ENCODE measurements around the gene DCX.

DNA sequence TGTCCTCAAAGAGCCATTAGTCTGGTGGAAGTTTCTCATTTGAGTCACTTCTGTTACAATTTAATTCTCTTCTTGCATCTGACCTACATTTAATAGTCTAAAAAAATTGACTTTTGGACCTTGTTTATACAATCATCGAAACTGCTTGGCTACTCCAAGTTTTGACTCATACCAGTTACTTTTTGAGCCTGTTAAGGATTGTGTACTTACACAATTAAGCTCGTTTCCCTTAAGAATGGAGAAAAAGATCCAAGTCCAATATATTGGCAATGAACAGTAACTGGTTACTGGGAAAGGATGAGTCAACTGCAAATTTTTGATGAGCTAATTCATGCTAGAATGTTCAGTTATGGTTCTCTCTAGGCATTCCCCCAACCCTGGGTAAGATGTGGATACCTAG lies 58.2 kb downstream of the DCX start:
- TF ChIP-seq ZNF114 (CRISPR knock-in tag; IDR thresholded peaks at IDR 0.05) (no peak), EZH2phosphoT487 (IDR thresholded peaks at IDR 0.05; ENCODE audit: unreplicated experiment) (no peak), POLR2AphosphoS5 (IDR thresholded peaks at IDR 0.05; ENCODE audit: low read depth) (no peak), STAT1 (IDR thresholded peaks at IDR 0.05; ENCODE audit: unreplicated experiment) (no peak), EZH2 (IDR thresholded peaks at IDR 0.05; ENCODE audit: low read depth, unreplicated experiment) (no peak), CREB1 (CRISPR knock-in tag; IDR thresholded peaks at IDR 0.05; ENCODE audit: low read depth) (no peak), JUNB (IDR thresholded peaks at IDR 0.05; ENCODE audit: unreplicated experiment) (no peak), NANOG (IDR thresholded peaks at IDR 0.05; ENCODE audit: borderline replicate concordance) (no peak)
- TF ChIP-seq, protein P1, sequence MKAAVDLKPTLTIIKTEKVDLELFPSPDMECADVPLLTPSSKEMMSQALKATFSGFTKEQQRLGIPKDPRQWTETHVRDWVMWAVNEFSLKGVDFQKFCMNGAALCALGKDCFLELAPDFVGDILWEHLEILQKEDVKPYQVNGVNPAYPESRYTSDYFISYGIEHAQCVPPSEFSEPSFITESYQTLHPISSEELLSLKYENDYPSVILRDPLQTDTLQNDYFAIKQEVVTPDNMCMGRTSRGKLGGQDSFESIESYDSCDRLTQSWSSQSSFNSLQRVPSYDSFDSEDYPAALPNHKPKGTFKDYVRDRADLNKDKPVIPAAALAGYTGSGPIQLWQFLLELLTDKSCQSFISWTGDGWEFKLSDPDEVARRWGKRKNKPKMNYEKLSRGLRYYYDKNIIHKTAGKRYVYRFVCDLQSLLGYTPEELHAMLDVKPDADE (IDR thresholded peaks at IDR 0.05), result no peak
- TF ChIP-seq, protein P2, sequence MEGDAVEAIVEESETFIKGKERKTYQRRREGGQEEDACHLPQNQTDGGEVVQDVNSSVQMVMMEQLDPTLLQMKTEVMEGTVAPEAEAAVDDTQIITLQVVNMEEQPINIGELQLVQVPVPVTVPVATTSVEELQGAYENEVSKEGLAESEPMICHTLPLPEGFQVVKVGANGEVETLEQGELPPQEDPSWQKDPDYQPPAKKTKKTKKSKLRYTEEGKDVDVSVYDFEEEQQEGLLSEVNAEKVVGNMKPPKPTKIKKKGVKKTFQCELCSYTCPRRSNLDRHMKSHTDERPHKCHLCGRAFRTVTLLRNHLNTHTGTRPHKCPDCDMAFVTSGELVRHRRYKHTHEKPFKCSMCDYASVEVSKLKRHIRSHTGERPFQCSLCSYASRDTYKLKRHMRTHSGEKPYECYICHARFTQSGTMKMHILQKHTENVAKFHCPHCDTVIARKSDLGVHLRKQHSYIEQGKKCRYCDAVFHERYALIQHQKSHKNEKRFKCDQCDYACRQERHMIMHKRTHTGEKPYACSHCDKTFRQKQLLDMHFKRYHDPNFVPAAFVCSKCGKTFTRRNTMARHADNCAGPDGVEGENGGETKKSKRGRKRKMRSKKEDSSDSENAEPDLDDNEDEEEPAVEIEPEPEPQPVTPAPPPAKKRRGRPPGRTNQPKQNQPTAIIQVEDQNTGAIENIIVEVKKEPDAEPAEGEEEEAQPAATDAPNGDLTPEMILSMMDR (conservative IDR thresholded peaks at IDR 0.05; ENCODE audit: low read depth in 2 of 2), result no peak
- TF ChIP-seq, protein P3, sequence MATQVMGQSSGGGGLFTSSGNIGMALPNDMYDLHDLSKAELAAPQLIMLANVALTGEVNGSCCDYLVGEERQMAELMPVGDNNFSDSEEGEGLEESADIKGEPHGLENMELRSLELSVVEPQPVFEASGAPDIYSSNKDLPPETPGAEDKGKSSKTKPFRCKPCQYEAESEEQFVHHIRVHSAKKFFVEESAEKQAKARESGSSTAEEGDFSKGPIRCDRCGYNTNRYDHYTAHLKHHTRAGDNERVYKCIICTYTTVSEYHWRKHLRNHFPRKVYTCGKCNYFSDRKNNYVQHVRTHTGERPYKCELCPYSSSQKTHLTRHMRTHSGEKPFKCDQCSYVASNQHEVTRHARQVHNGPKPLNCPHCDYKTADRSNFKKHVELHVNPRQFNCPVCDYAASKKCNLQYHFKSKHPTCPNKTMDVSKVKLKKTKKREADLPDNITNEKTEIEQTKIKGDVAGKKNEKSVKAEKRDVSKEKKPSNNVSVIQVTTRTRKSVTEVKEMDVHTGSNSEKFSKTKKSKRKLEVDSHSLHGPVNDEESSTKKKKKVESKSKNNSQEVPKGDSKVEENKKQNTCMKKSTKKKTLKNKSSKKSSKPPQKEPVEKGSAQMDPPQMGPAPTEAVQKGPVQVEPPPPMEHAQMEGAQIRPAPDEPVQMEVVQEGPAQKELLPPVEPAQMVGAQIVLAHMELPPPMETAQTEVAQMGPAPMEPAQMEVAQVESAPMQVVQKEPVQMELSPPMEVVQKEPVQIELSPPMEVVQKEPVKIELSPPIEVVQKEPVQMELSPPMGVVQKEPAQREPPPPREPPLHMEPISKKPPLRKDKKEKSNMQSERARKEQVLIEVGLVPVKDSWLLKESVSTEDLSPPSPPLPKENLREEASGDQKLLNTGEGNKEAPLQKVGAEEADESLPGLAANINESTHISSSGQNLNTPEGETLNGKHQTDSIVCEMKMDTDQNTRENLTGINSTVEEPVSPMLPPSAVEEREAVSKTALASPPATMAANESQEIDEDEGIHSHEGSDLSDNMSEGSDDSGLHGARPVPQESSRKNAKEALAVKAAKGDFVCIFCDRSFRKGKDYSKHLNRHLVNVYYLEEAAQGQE (IDR thresholded peaks at IDR 0.05; ENCODE audit: unreplicated experiment), result no peak
- TF ChIP-seq, protein P4, sequence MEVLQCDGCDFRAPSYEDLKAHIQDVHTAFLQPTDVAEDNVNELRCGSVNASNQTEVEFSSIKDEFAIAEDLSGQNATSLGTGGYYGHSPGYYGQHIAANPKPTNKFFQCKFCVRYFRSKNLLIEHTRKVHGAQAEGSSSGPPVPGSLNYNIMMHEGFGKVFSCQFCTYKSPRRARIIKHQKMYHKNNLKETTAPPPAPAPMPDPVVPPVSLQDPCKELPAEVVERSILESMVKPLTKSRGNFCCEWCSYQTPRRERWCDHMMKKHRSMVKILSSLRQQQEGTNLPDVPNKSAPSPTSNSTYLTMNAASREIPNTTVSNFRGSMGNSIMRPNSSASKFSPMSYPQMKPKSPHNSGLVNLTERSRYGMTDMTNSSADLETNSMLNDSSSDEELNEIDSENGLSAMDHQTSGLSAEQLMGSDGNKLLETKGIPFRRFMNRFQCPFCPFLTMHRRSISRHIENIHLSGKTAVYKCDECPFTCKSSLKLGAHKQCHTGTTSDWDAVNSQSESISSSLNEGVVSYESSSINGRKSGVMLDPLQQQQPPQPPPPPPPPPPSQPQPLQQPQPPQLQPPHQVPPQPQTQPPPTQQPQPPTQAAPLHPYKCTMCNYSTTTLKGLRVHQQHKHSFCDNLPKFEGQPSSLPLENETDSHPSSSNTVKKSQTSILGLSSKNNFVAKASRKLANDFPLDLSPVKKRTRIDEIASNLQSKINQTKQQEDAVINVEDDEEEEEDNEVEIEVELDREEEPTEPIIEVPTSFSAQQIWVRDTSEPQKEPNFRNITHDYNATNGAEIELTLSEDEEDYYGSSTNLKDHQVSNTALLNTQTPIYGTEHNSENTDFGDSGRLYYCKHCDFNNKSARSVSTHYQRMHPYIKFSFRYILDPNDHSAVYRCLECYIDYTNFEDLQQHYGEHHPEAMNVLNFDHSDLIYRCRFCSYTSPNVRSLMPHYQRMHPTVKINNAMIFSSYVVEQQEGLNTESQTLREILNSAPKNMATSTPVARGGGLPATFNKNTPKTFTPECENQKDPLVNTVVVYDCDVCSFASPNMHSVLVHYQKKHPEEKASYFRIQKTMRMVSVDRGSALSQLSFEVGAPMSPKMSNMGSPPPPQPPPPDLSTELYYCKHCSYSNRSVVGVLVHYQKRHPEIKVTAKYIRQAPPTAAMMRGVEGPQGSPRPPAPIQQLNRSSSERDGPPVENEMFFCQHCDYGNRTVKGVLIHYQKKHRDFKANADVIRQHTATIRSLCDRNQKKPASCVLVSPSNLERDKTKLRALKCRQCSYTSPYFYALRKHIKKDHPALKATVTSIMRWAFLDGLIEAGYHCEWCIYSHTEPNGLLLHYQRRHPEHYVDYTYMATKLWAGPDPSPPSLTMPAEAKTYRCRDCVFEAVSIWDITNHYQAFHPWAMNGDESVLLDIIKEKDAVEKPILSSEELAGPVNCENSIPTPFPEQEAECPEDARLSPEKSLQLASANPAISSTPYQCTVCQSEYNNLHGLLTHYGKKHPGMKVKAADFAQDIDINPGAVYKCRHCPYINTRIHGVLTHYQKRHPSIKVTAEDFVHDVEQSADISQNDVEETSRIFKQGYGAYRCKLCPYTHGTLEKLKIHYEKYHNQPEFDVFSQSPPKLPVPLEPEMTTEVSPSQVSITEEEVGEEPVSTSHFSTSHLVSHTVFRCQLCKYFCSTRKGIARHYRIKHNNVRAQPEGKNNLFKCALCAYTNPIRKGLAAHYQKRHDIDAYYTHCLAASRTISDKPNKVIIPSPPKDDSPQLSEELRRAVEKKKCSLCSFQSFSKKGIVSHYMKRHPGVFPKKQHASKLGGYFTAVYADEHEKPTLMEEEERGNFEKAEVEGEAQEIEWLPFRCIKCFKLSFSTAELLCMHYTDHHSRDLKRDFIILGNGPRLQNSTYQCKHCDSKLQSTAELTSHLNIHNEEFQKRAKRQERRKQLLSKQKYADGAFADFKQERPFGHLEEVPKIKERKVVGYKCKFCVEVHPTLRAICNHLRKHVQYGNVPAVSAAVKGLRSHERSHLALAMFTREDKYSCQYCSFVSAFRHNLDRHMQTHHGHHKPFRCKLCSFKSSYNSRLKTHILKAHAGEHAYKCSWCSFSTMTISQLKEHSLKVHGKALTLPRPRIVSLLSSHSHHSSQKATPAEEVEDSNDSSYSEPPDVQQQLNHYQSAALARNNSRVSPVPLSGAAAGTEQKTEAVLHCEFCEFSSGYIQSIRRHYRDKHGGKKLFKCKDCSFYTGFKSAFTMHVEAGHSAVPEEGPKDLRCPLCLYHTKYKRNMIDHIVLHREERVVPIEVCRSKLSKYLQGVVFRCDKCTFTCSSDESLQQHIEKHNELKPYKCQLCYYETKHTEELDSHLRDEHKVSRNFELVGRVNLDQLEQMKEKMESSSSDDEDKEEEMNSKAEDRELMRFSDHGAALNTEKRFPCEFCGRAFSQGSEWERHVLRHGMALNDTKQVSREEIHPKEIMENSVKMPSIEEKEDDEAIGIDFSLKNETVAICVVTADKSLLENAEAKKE (CRISPR knock-in tag; IDR thresholded peaks at IDR 0.05), result no peak

Measured in GM23338 (cell line).